Nucleus accumbens (tissue), 56 donors: Measurements from ENCODE around the gene SCARB1.
A peak's percentile ranks its signal among the peaks of the same experiment; 100 is the strongest.

Experiments
- DNase-seq, 56 donors: peaks; one replicate each; lab custom pipeline; 2025; lab: John Stamatoyannopoulos, UW

Gene SCARB1

GRCh38 chr12:124752437-124753227 is 111.0 kb downstream of the SCARB1 start:
- DNase-seq, result peak in 3 of 56 donors; percentile 14 to 29 (median 18)

GRCh38 chr12:124751654-124752355 is 111.9 kb downstream of the SCARB1 start:
- no peak for DNase-seq

- DNase-seq, result peak in 1 of 56 donors; percentile 34
These were observed 112.7 kb downstream of the SCARB1 start for GRCh38 chr12:124750787-124751471.

DNA sequence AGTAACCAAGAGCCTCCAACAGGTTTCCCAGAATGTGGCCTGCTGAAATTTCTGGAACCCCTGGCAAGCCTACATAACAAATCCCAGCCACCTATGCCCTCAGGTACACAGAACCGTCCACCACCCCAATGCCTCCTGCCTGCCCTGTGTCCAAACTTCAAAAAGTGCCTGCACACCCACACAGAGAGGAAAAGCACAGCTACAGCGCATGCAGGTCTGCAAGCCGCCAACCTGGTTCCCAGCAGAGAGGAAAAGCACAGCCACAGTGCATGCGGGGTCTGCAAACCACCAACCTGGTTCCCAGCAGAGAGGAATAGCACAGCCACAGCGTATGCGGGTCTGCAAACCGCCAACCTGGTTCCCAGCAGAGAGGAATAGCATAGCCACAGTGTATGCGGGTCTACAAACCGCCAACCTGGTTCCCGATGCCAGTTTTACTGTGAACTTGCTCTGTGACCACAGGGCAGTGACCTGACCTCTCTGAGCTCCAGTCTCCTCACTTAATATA is 113.5 kb downstream of the SCARB1 start:
- no peak for DNase-seq

DNA sequence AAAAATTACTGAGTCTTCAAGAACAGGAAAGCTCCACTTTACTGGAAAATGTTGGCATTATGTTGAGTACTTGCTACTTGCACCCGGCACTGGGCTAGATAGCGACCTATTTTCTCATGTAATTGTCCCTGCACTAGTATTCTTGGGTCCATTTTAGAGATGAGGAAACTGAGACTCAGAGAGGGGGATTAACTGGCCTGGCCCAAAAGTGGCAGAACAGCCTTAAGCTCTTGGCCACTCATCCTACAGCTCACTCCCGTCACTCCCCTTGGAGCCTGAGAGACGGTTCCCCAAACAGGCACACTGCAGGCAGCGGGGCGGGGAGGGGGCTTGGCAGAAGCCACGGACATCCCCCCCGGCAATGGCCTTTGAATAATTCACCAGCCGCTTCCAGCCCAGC is 113.9 kb downstream of the SCARB1 start:
- DNase-seq, result no peak

DNA sequence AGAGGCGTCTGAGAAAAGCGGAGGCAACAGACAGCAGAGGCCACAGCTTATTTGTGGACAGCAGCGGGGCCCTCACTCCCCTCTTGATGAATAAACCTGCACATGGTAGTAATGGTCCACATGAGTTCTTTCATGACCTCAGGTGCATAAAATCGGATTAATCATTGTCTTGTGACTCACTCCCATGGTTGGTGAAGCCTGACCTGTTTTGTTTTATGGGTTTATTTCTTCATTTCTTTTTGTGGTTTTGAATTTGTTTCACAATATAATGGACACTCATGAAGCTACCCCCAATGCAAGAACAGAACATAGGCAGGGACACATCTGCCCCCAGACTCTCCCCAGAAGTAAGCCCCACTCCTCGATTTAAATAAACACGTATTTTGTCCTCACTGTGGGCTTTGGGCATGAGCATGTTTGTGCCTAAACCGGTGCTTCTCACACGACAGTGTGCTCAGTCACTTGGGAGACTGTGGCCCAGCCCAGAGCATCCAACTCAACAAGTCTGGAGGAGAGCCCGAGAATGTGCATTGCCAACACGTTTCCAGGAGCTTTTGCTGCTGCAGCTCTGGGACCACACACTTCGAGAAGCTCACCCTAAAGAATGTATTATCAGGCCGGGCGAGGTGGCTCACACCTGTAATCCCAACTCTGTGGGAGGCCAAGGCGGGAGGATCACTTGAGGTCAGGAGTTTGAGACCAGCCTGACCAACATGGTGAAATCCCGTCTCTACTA is 116.1 kb downstream of the SCARB1 start:
- DNase-seq, result no peak

- no peak for DNase-seq
These were observed 116.8 kb downstream of the SCARB1 start for GRCh38 chr12:124746649-124747425.

DNA sequence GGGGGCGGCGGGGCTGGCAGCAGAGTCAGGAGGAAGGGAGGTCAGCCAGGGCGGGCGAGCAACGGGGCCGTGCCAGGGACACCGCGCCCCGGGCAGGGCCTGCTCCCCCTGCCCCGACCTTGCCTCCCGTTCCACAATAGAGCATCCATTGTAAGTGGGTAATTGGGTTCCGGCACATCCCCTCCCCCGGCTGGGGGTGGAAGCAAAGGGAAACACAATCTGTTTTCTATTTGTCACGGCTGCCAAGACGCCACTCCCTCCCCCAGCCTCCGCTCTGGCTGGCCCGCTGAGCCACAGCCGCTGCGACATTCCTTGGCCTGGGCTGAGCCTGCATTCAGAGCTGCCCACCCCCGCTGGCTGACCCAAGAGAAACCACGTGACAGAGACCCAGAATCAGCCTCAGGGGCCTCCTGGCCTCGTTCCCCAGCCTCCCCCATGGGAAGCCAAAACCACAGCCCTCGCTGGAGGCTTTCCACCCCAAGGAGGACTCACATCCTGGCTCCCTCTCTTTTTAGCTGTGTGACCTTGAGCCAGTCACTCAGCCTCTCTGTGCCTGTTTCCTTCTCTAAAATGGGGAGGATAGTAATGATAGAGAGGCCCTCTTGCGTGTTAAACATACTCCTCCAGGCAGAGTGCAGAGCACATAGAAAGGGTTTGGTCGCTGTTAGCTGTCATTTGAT is 117.6 kb downstream of the SCARB1 start:
- DNase-seq, result peak; percentile 52 to 97 (median 93)

- DNase-seq, result no peak
These were observed 118.2 kb downstream of the SCARB1 start for GRCh38 chr12:124745465-124745890.

DNA sequence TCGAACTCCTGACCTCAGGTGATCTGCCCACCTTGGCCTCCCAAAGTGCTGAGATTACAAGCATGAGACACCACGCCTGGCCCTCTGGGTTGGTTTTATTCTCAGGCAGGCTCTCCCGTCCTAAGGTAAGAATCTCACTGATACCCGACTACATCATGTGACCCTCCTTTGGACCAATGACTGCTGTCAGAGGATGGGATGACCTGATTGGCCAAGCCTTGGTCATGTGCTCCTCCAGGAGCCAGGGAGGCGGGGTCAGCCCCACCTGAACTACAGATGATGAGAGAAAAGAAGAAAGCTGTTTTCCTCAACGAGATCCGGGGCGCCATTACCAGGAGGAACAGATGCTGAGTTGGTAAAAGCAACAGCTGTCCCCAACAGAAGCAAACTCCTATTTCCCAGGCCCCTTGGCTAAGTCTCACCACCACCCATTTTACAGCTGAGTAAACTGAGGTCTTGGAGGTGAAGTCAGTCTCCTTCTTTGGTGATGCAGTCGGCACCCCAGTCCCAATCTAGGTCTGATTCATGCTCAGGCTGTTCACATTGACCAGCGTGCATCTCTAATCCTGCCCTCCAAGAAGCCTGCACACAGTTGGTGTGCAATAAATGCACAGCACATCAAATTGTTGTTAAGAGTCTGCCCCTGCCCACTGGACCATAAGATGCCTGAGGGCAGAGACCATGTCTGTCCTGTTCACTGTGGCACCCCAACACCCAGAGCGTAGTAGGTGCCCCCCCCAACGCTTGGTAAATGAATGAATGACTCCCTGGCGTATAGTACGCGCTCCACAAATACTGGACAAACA is 118.8 kb downstream of the SCARB1 start:
- peak in 1 of 56 donors; percentile 30 for DNase-seq

DNA sequence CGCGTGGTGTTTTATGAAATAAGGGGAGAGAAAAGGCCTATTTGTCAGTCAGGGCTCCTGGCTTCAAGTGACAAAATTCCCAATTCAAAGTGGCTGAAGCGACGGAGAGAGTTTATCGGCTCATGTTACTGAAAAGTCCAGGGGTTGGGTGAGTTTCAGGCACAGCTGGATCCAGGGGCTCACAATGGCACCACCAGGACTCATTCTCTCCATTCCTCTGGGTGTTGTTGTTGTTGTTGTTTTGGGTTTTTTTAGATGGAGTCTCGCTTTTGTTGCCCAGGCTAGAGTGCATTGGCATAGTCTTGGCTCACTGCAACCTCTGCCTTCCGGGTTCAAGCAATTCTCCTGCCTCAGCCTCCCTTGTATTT is 119.4 kb downstream of the SCARB1 start:
- DNase-seq, result no peak

DNA sequence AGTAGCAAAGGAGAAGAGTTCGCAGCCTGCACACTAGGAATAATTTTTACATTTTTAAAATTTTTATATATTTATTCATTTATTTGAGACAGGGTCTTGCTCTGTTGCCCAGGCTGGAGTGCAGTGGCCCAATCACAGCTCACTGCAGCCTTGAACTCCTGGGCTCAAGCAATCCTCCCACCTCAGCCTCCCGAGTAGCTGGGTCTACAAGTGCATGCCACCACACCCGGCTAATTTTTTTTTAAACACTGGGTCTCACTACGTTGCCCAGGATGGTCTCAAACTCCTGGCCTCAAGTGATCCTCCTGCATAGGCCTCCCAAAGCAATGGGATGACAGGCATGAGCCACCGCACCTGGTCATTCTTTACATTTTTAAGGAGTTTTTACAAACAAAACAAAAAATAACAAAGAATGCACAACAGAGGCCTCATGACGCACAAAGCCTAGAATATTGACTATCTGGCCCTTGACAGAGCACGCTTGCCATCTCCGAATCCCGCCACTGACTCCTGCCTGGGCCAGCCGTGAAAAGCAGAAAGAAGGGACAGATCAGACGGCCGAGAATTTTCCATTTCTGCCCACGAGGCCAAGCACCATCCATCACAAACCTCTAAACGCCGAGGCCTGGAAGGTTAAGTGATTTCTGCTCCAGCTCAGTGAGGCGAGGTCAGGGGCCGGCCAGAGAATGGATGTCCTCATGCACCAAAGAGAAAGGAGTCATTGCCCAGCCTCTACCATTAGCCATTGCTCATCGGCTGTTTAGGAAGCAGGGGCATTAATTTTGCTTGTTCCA is 120.0 kb downstream of the SCARB1 start:
- DNase-seq, result no peak

GRCh38 chr12:124742678-124743077 is 121.0 kb downstream of the SCARB1 start:
- DNase-seq, result no peak

GRCh38 chr12:124742111-124742510 is 121.6 kb downstream of the SCARB1 start:
- no peak for DNase-seq

DNA sequence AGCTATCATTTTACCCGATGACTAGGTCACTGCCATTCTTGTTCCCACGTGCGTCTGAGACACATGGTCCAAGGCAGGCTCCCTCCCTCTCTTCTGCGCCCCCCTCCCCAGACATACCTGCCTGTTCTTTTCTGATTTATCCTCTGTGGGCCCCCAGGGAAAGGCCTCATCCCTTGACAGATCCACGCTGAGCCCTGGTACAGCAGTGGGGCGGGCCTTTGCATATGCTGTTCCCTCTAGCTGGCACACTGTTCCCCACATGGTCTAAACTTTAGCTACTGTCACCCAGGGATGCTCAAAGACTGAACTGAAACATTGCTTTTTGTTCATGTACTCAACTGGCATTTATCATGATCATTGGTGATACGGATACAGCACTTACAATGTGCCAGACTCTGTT is 122.5 kb downstream of the SCARB1 start:
- no peak for DNase-seq

DNA sequence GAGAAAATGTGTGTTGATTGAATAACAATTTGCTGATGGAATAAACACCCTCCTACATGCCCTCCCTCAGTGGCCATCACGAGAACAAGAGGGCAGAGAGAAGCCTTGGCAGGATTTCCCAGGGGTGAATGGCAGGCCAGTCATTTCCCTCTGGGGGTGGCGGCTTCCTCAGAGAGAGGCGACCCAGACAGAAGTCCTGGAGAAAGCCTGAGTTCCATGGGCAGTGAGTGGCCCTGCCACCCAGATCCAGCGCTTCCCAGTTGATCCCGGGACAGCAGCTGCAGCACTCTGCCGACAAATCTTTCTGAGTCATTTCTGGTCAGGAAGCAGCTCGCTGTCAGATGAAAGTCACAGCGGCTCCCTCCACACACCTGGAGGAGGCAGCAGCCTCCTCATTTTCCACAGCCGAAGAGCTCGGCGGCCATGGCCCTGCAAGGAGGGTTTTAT is 123.0 kb downstream of the SCARB1 start:
- peak in 31 of 56 donors; percentile 12 to 72 (median 47) for DNase-seq

DNA sequence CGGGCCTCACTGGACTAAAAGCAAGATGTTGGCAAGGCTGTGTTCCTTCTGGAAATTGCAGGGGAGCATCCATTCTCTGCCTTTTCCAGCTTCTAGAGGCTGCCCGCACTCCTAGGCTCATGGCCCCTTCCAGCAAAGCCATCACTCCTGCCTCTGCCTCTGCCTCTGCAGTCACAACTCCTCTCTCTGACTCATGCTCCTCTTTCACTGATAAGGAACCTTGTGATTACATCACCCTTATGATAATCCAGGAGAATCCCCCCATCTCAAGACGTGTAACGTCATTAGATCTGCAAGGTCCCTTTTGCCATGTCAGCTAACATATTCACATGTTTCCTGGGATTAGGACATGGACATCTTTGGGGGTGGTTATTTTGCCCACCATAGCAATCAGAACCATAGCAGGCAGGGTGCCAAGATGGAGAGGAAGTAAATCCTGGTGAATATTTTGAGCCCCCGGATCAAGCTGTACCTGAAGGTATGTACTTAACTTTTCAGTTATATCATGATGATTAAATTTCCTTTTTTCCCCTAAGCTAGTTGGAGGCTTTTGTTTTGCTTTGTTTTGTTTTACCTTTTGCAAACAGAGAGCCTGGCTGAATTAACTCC is 123.6 kb downstream of the SCARB1 start:
- no peak for DNase-seq
